ENCODE results near the gene TUBB3.

TUBB3 gene

GRCh38 chr16:89919535-89920406, 3.4 kb upstream of the TUBB3 start:
- DNase-seq (ENCODE audit: extremely low read depth, low read depth): no peak
- TF ChIP-seq CTCF (IDR thresholded peaks at IDR 0.05; ENCODE audit: low read depth, low read length, missing control alignments): no peak
- H3K4me3 ChIP-seq (replicated peaks; ENCODE audit: low read depth, low read length): no peak overlapping the region

- TF ChIP-seq CTCF (IDR thresholded peaks at IDR 0.05; ENCODE audit: low read depth, low read length, missing control alignments): no peak
- H3K4me3 ChIP-seq (replicated peaks; ENCODE audit: low read depth, low read length): no peak overlapping the region
- DNase-seq (ENCODE audit: extremely low read depth, low read depth): no peak
Measured at GRCh38 chr16:89920723-89921122, 2.4 kb upstream of the TUBB3 start.

- H3K4me3 ChIP-seq (replicated peaks; ENCODE audit: low read depth, low read length): peak overlapping the region; percentile 77
- TF ChIP-seq CTCF (IDR thresholded peaks at IDR 0.05; ENCODE audit: low read depth, low read length, missing control alignments): no peak
- no peak for DNase-seq (ENCODE audit: extremely low read depth, low read depth)
Measured at GRCh38 chr16:89921131-89921701, 1.9 kb upstream of the TUBB3 start.

GRCh38 chr16:89921702-89922476, 1.3 kb upstream of the TUBB3 start:
- TF ChIP-seq CTCF (IDR thresholded peaks at IDR 0.05; ENCODE audit: low read depth, low read length, missing control alignments): no peak
- peak overlapping the region; percentile 77 for H3K4me3 ChIP-seq (replicated peaks; ENCODE audit: low read depth, low read length)
- DNase-seq (ENCODE audit: extremely low read depth, low read depth): peak; percentile 82

GRCh38 chr16:89922477-89922883, 662 bp upstream of the TUBB3 start:
- no peak for TF ChIP-seq CTCF (IDR thresholded peaks at IDR 0.05; ENCODE audit: low read depth, low read length, missing control alignments)
- H3K4me3 ChIP-seq (replicated peaks; ENCODE audit: low read depth, low read length): peak overlapping the region; percentile 77
- peak; percentile 83 for DNase-seq (ENCODE audit: extremely low read depth, low read depth)

GRCh38 chr16:89923640-89924296, 626 bp downstream of the TUBB3 start:
- H3K4me3 ChIP-seq (replicated peaks; ENCODE audit: low read depth, low read length): peak overlapping the region; percentile 77
- no peak for TF ChIP-seq CTCF (IDR thresholded peaks at IDR 0.05; ENCODE audit: low read depth, low read length, missing control alignments)
- DNase-seq (ENCODE audit: extremely low read depth, low read depth): no peak
